ENCODE results near the gene GPR55.
A peak's percentile ranks its signal among the peaks of the same experiment; 100 is the strongest.
"Not testable (repeated sequence)": the region's sequence is repeated elsewhere in the genome, so short reads cannot be mapped to it uniquely, and the experiment has no call there.

GPR55 gene

DNA sequence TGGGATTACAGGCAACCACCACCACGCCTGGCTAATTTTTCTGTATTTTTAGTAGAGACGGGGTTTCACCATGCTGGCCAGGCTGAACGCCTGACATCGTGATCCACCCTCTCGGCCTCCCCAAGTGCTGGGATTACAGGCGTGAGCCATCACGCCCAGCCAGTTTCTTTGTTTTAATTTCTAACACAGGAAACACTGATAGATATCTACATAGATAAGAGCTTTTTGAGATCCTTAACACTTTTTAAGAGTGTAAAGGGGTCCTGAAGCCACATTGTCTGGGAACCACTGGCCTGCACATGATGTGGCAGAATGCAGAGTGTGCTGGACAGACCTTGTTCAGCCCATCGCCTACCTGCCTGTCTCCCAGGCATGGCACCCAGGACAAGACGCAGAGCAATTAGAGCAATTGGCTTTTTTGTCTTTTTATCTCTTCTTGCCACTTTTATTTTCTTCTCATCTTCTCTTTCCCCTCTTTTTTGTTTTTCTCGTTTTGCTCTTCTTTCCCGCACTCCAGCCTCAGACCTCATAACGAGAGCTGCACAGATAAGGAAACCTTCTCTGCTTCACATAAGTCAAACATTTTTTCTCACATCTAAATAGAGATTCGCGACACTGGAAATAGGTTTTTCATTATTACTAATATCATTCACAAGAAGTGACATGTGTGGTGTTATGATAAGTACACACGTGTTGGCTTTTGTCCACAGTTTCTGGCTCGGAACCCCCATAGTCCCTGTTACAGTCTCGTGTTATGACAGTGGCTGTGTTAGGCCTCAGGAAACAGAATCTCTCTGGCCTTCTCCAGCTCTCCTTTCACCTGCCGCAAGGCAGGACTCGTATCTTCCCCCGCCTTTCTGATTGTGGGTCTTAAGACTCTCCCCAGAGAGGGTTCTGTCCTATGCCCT is 25.2 kb upstream of the GPR55 start:
- DNase-seq: peak; percentile 91

DNA sequence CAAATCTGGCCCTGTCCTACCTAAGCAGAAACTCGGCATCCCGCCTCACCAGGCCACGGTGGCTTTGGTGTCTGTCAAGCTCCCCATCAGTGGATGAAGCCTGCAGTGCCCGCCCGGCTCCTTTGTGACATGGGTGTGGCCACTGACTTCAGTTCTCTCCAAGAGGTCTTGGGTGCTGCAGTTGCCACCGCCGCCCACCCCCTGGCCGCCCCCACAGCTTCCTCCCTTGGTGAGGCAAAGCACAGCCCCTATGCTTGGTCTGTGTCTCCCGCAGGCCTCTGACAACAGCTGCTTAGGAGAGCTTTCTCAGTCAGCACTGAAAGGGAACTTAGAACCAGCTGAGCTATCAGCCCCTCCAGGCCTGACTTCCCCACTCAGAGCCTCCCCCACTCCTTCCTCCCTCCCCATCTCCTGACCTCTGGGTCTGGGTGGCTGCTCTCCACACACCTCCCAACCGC is 22.9 kb upstream of the GPR55 start:
- DNase-seq: peak; percentile 74

DNA sequence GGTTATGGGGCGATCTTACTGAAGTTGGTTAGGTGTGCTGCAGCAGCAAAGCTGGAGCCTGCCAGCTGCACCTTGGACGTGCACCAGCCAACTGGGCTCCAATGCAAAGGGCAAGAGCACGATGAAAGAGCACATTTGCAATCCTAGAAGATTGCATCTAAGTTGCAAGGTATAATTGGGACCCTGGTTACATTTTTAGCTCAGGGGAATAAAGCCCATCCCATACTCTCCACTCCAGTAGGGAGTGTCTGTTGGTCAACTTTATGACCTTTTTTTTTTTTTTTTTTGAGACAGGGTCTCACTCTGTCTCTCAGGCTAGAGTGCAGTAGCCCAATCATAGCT is 22.2 kb upstream of the GPR55 start:
- no peak for DNase-seq

DNA sequence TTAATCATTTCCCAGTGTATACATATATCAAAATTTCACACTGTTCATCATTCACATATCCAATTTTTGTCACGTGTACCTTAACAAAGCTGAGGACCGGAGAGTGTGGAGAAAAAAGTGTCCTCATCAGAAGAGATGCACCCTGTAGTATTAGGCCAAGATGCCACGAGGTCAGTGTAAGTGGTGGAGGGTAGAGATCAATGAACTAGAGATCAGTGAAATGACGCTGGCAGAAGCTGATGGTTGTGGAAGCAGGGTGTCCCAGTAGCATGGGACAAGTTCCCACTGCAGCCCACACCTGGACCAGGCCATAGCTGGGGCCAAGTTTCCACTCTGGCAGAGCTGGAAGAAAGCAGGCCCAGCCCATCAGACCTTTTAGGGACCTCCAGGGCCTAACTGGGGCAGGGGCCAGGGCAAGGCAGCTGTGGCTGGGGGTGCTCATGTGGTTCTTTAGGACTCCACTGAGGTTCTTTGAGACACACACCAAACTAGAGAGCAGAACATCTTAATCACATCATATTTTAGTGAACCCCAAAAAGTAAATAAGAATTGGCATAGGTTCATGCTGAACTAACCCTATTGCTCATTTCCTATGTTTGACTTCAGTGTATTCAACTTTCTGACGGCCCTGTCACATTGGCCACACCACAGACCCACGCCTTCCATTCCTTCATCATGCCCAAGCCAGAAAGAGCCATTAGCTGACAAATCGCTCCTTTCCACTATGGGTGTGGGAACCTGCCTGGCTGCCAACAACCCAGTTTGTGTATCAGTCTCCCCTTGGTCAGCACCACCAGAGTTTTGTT is 21.6 kb upstream of the GPR55 start:
- DNase-seq: peak; percentile 56

DNA sequence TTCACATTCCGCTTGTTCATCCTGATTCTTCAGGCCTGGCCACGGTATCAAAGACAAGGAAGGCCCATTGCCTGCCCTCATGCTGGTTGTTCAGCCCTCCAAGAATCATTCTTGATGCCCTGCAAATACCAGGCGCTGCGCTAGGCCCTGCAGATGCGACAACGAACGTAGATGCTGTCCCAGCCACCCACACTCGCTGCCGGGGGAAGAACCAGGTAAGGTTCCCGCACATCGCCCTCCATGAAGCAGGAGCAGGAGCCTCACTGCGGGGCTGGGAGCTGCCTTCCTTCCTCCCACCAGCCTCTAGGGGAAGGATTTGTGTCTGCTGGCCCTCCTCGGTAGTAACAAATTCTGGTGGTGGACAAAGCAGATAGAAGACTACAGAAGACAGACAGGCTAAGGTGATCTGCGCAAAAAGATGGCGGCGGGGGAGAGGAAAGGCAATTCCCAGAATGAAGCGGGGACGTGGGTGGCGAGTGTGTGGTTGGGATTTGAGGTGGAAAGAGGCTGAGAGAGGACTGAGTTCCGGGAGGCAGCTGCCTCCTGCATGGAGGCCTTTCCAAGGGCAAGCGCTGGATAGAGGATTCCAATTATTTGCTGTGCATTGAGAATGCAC is 19.8 kb upstream of the GPR55 start:
- DNase-seq: peak; percentile 50

DNA sequence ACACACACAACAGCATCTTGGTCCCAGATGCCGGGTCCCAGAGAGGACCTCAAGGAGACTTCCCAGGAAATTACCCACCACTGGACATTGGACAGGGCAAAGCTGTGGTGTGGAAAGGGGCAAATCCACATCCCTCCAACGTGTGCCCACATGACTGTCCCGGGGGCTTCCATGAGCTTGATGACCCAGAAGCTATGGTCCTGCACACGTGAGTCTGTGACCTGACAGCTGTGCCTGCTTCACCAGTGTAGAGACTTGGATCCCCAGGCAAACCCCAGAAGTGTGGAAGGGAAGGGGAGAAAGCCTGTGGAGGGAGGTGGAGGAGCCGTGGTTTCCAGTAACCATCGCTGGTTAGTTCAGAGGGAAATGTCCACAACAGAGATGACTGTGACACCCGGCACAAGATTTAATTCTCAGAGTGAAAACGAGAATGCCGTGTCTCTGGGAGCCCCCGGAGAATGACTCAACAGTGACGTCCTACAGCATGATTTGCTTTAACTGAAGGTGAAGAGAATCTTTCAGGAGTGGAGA is 19.1 kb upstream of the GPR55 start:
- DNase-seq: peak; percentile 96

DNA sequence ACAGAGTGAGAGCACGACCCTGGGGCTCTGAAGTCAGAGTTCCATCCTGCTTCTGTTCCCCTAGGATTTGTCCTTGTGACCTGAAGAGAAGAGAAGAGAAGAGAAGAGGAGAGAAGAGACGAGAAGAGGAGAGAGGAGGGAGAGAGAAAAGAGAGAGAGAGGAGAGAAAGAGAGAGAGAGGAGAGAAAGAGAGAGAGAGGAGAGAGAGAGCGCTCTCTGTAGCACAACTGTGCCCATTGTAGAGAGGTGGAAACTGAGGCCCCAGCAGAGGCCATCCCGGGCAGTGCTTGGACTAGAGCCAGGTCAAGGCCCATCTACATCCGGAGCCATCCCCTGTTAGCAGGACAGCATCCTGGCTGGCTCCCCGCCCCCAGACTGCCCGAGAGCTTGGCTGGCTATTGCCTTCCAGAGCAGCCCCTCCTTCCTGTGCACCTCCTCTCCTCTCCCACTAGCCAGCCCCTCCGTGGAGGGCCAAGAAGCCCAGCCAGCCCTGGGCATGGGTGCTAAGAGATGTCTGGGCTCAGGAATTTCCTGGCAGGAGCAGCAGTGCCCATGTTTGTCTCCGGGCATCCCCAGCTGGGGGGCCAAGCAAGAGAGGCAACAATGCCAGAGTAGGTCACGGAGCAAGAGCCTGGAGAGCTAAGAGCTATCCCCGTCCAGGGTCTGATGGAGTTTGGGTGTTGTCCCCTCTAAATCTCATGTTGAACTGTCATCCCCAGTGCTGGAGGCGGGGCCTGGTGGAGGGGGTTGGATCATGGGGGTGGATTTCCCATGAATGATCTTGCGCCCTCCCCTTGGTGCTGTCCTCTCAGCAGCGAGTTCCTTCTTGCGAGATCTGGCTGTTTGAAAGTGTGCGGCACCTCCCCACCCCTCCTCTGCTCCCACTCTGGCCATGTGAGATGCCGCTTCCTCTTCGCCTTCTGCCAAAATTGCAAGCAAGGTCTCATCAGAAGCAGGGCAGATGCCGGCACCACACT is 18.2 kb upstream of the GPR55 start:
- peak; percentile 92 for DNase-seq

DNA sequence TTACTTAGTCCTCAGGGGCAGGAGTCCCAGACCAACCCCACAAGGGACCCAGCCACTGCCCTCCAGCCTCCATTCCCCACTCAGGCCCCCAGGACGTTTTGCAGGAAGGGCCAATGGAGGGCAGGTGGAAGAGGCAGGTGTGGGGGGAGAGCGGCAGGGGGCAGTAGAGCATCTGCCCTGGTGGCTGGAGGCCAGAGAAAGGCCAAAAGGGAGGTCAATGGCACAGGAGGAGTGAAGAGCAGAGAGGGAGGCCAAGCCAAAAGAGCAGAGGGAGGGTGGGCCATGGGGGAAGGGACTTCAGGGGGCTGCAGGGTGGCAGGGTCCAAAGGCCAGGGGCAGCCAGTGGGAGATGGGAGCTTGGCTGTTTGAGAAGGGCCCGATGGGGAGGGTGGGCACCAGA is 17.3 kb upstream of the GPR55 start:
- no peak for DNase-seq

DNA sequence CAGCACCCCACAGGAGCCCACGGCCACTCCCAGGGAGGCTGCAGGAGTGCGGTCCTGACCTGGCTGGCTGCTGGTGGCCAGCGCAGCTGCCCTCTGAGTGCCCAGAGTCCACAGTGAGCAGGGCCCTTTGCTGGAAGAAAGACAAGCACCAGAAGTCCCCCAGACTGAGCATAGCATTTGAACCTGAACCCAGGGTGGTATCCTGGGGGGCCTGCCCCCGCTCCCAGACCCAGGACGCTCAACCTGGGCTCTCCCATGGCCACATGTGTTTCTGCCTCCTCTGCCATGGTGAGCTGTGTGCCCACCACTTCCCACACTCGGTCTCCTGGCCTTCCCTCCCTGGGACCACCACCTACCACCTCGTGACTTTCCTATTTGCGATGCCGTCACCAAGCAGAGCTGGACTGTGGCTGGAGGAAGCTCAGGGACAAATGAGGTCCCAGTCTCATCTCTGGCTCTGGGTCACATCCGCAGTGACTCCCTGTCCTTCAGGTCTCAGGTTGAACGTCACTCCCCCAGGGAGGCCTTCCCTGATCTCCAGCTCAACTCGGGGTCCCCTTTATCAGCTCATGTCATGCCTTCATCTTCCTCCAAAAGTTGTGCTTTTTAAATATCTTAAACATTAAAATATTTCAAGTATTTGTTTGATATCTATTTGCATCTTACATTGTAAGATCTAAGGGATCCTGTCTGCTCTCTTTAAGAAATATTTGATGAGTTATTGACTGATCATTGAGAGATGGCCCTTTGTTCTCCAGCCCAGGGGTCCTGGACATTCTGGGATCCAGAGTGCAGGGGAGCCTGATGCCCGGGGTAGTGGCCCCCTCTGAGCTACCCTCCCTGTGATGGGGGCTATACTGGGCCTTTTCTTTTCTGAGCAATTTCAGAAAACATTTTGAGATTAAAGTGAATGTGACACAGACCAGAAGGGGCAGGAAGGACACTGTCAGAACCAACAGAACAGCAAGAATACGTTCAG is 16.4 kb upstream of the GPR55 start:
- DNase-seq: no peak

DNA sequence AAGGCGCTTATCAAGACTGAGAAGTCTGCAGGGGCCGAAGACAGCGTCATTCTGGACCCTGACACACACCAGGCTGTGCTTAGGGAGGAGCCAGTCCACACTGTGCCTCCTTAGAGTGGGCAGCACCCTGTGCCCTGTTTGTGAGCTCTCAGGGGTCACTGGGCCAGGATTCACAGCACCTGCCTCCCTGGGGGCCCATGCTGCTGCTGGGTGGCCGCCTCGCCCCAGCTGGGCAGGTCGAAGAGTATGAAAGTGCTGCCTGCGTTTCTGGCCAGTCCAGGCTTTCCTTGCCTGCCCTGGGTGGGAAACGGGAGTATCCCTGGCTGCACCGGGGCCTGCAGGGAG is 15.4 kb upstream of the GPR55 start:
- no peak for DNase-seq

DNA sequence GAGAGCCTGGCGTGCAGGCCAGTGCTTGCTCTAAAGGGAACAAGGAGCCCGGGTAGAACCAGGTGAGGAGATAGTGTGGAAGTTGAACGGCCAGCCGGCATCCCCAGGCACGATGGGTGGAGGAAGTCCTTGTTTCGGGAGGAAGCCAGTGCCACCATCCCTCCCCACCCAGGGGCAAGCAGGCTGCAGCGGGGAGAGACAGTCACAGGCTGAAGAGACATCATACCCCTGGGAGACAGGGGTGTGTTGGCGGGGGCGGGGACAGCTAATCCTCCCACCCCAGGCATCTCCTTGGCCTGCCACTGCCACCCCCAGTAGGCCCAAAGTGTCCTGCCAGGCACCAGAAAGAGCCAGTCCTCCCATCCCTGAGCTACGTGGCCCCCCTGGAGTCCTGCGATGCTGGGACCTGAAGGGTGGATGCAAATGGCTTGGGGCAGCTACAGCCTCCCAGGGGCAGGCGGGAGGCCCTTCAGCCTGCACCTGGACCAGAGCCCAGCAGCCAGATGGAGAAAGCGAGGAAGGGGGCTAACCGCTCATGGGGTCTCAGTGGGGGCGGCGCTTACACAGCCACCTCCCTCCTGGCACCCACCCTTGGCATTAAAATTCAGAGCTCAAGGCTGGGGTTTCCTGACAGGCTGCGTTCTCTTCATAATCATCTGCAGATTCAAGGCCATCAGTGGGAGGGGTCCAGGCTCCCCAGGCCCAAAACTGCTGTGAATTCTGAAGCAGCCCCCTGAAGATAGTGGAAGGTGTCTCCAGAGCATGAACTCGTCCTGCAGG is 14.8 kb upstream of the GPR55 start:
- no peak for DNase-seq

DNA sequence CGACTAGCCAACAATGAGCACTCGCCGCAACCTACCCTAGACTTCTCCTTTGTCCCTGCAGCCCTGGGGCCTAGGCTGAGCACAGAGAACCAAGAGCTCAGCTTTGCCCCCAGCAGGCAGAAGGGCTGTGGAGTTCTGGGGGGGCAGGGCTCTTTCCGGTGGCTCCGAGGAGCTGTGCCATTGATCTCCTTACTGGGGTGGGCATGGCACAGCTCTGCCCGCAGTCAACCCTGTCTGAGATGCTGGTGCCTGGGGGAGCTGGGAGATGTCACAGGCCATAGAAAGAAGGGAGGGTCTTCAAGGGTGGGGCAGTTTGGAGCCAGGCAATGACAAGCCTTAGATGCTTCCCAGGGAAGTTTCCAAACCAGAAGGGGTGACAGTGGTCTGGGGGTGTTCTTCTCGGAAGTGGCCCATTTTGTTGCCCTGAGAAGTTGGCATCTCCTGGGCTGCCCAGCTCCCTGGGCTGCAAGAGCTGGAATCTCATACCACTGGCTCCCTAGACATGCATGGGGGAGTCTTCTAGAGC is 14.1 kb upstream of the GPR55 start:
- DNase-seq: no peak

DNA sequence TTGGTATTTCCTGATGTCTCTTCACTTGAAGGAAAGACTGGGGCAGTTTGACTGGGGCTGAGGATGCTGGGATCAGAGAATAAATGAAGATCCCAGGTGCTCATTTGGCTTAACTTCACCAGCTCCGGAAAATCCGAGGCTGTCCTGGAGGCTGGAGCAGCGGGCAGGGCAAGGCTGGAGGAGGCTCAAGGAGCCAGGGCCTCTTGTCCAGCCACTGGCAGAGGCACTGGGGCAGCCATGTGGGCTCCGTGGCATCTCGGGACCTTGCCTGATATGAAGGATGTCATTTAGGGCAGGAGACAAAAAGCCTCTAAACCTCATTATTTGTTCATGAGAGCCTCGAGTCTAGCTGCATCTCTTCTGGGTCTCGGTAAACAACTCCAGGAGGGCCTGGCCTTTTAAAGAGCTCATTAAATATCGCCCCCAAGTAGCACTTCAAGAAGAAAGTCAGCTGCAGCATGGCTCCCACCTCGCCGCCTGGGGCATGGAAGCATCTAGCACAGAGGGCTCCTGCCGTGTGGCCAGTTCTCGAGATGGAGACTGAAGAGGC is 13.5 kb upstream of the GPR55 start:
- DNase-seq: no peak

DNA sequence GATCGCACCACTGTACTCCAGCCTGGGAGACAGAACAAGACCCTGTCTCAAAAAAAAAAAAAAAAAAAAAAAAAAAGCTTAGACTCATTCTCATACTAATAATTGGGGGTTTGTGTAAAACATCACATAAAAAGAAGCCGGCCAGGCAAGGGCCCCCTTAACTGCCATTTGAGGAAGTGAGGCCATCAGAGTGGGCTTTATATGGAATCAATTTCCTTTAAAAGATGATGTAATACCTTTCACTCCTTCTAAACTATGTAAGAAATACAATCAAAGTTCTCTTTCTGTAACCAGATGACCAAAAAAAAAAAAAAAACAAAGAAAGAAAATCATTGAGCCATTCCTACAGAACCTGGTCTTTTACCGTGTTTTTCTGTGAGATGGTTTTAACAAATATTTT is 13.1 kb upstream of the GPR55 start:
- DNase-seq: no peak

DNA sequence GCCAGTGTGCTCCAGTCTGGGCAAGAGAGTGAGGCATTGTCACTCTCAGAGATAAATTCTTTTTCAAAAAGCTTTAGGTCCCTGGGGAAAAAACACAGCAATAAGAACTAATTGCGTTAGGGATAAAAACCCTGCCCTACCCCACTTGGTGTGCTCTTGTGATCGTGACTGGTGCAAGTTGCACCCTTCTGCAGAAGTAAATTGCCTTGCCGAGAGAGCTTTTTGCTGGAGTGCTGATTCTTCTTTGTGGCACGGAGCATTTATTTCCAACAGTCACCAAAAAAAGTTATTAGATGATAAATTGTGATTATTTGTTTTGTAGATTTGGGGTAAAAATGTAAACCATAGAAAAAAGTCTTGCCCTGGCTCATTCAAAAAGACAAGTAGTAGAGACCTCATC is 12.3 kb upstream of the GPR55 start:
- DNase-seq: no peak

DNA sequence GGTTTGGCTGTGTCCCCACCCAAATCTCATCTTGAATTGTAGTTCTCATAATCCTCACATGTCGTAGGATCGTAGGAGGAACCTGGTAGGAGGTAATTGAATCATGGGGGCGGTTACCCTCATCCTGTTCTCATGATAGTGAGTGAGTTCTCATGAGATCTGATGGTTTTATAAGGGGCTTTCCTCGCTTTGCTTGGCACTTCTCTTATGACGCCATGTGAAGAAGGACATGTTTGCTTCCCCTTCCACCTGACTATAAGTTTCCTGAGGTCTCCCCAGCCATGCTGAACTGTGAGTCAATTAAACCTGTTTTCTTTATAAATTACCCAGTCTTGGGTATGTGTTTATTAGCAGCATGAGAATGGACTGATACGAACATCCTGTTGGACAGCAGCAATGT is 11.2 kb upstream of the GPR55 start:
- not testable (repeated sequence) for DNase-seq

DNA sequence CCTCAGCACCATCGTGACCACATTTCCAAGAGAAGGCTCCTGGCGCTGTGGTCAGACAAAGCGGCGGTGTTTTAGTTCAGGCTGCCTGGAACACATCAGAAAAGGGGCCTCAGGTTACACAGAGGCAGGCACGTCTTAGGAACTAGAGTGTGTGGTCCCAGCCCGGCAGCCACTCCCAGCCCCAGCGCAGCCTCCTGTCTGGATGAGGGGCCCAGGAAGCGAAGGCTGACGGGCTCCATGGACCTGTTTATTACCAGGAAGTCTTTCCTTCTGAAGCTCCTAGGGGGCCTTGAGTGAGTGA is 10.0 kb upstream of the GPR55 start:
- DNase-seq: no peak

DNA sequence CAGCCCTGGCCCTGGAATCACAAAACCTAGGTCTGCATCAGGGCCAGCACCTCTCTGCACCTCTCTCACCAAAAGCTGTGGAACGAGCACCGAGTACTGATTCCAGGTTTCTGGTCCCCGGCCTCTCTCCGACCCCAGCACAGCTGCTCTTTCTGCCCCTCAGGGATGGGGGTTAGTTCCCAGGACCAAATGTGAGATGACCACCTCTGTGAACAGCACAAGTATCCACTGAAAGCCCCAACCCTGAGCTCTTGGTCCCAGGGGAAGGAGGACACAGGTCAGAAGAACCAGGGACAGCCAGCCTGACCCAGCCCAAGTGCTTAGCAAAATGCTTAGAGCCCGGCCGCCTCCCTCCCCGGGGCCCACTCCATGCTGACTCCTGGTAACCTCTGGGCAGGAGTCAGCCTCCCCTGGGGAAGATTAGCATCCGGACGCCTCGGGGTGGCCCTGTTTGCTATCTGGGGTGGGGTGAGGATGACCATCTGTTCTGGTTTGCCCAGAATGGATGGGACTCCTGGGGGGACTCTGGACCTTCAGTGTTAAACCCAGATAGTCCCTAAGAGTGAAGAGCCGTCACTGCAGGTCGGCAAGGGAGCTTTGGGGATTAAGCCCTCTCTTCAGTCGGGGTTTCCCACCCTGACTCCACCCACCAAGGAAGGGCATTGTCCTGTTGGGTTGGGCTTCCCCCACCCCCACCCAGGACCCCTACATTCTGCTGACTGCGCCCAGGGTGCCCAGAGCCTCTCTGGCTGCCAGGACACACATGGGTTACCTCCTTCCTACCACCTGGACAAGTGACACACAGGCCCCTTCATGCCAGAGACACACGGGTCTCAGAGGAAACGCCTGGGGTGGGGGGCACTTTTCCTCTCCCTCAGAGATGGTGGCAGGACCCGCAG is 9.4 kb upstream of the GPR55 start:
- no peak for DNase-seq
